Osteoblast (primary cell): ENCODE measurements around the gene HHLA2. TPM values are rescaled to one million over a fixed set of nuclear protein-coding genes. Genes with fewer than 3 reads are reported as not detected.

ENCODE experiments used
- DNase-seq: peaks from one replicate; pipeline ENCODE4 v3.0.0; 2011; ENCODE audit warnings: low spot score, mixed read lengths; ENCODE audit not compliant: insufficient read length; ENCODE audit errors: missing footprints
- H2AFZ ChIP-seq: 2 replicates; pipeline ENCODE4 v1.6.0; 2011; ENCODE audit warnings: mild to moderate bottlenecking, low read length
- H3K27ac ChIP-seq: 2 replicates; pipeline ENCODE4 v1.5.1; 2011; ENCODE audit warnings: mild to moderate bottlenecking, low read depth, low read length, moderate library complexity
- H3K27me3 ChIP-seq: 2 replicates; pipeline ENCODE4 v1.6.0; 2012; ENCODE audit warnings: mild to moderate bottlenecking, control low read depth, inconsistent platforms, low read length, moderate library complexity; ENCODE audit not compliant: insufficient read depth
- H3K36me3 ChIP-seq: 2 replicates; pipeline ENCODE4 v1.5.1; 2011; ENCODE audit warnings: mild to moderate bottlenecking, low read length, control low read depth, moderate library complexity; ENCODE audit not compliant: insufficient read depth
- H3K4me1 ChIP-seq: 2 replicates; pipeline ENCODE4 v1.5.1; 2011; ENCODE audit warnings: mild to moderate bottlenecking, low read length, control low read depth, moderate library complexity; ENCODE audit not compliant: insufficient read depth
- H3K4me2 ChIP-seq: 2 replicates; pipeline ENCODE4 v1.6.0; 2011; ENCODE audit warnings: mild to moderate bottlenecking, low read length; ENCODE audit not compliant: insufficient read depth
- H3K4me3 ChIP-seq: fragments of 200-600 bp; sonication (generic); 3 replicates; pipeline ENCODE4 v1.5.1; 2012; ENCODE audit warnings: mild to moderate bottlenecking, low read length, inconsistent platforms; ENCODE audit not compliant: insufficient read depth
- H3K79me2 ChIP-seq: 2 replicates; pipeline ENCODE4 v1.6.0; 2012; ENCODE audit warnings: mild to moderate bottlenecking, low read length, control low read depth, inconsistent platforms; ENCODE audit not compliant: insufficient read depth
- H3K9me3 ChIP-seq: 2 replicates; pipeline ENCODE4 v1.5.1; 2011; ENCODE audit warnings: low read depth, low read length, control low read depth
- H4K20me1 ChIP-seq: 2 replicates; pipeline ENCODE4 v1.6.0; 2012; ENCODE audit warnings: mild to moderate bottlenecking, low read length, control low read depth; ENCODE audit not compliant: insufficient read depth
- CTCF ChIP-seq: IDR thresholded peaks from 2 replicates; pipeline ENCODE4 v1.5.1; 2011; ENCODE audit warnings: mild to moderate bottlenecking, low read depth, low read length, moderate library complexity; ENCODE audit errors: extremely low read depth
- total RNA-seq: library from RNA; depleted of rRNA; stranded (reverse); fragments of >200 nt; gene quantifications from 2 replicates; pipeline ENCODE4 v1.2.3, GENCODE V29; 2012

HHLA2 gene
- total RNA-seq, 1 donor: not detected

DNA sequence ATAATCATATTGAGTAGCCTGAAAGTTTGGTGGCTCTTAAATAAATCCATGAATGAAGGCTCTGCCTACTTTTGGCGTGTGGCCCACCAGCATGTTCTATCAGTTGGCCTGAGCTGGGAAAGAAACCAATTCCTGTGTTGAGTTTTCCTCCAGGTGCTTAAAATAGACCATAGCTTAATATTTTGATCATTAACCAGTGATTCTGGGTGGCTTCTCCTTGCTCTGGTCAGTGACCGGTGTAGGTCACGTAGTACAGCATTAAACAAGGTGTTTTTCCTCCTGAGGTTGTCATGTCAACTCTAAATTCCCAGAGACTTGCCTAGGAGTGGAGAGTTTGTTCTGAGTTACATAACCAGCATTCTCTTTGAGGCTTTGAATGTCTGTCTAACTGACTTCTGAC, 1.3 kb downstream of the HHLA2 start:
- Histone ChIP-seq H3K9me3 (no peaks in the 10 kb centered on the region), H3K4me1 (no peaks in the 10 kb centered on the region), H2AFZ (no peak overlapping the region), H3K79me2 (no peaks in the 10 kb centered on the region), H3K4me2 (no peak overlapping the region), H3K27me3 (peaks cover 19% of the 10 kb centered on the region), H3K27ac (no peak overlapping the region), H3K36me3 (no peaks in the 10 kb centered on the region), H3K4me3 (no peak overlapping the region), H4K20me1 (no peaks in the 10 kb centered on the region)
- no peak for DNase-seq
- no peak for TF ChIP-seq CTCF

DNA sequence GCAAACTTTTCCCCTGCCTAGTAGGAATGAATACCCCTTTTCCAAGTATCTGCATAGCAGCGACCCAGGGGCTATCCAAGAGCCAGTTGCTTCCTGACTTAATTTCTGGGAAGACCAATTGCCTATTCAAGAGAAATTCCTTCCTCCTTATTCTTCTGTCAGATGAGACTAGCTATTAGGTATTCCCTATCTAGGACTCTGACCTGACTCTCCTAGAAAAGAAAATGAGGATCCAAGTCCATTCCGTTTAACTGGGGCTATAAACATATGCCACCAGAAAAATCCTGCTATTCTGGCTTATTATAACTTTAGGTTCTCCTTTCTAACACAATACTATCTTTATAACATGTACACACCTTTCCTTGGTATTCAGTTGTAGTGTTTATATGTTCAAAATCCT, 1.7 kb downstream of the HHLA2 start:
- Histone ChIP-seq H3K4me2 (no peak overlapping the region), H3K4me1 (no peaks in the 10 kb centered on the region), H3K36me3 (no peaks in the 10 kb centered on the region), H3K27ac (no peak overlapping the region), H3K27me3 (peaks cover 16% of the 10 kb centered on the region), H4K20me1 (no peaks in the 10 kb centered on the region), H3K4me3 (no peak overlapping the region), H2AFZ (no peak overlapping the region), H3K79me2 (no peaks in the 10 kb centered on the region), H3K9me3 (no peaks in the 10 kb centered on the region)
- no peak for DNase-seq
- no peak for TF ChIP-seq CTCF

GRCh38 chr3:108300103-108300849, 3.9 kb downstream of the HHLA2 start:
- DNase-seq: no peak
- TF ChIP-seq CTCF: no peak
- Histone ChIP-seq H2AFZ (no peak overlapping the region), H3K4me3 (no peak overlapping the region), H3K27ac (no peak overlapping the region), H3K9me3 (no peaks in the 10 kb centered on the region), H4K20me1 (no peaks in the 10 kb centered on the region), H3K36me3 (no peaks in the 10 kb centered on the region), H3K4me2 (no peak overlapping the region), H3K4me1 (no peaks in the 10 kb centered on the region), H3K79me2 (no peaks in the 10 kb centered on the region), H3K27me3 (peaks cover 20% of the 10 kb centered on the region)

- Histone ChIP-seq H3K79me2 (no peaks in the 10 kb centered on the region), H3K36me3 (no peaks in the 10 kb centered on the region), H3K9me3 (no peaks in the 10 kb centered on the region), H3K4me1 (no peaks in the 10 kb centered on the region), H3K4me3 (no peak overlapping the region), H3K27ac (no peak overlapping the region), H3K27me3 (peaks cover 20% of the 10 kb centered on the region), H2AFZ (peak overlapping the region; percentile 58), H3K4me2 (peak overlapping the region; percentile 21), H4K20me1 (no peaks in the 10 kb centered on the region)
- TF ChIP-seq CTCF: no peak
- no peak for DNase-seq
These were observed 5.5 kb downstream of the HHLA2 start for GRCh38 chr3:108301695-108302404.
